Ovary (tissue), 9 donors: ENCODE data around the gene HLA-DOB. TPM values are rescaled to one million over a fixed set of nuclear protein-coding genes. Genes with fewer than 3 reads are reported as not detected.
"Not testable (repeated sequence)": the region's sequence is repeated elsewhere in the genome, so short reads cannot be mapped to it uniquely, and the experiment has no call there.

Experiments used
- DNase-seq, 5 donors: peaks; one replicate each; pipeline ENCODE4 v3.0.0-alpha.2; 2019 to 2020
- H3K27ac ChIP-seq, 2 donors: fragments of 200-600 bp; one replicate each; pipeline versions ENCODE4 v1.5.1 to v1.8.0; 2019 to 2022
- H3K27me3 ChIP-seq: fragments of 200-600 bp; one replicate; pipeline ENCODE4 v1.8.0; 2022
- H3K36me3 ChIP-seq: fragments of 200-600 bp; sonication (generic); one replicate; pipeline ENCODE4 v1.5.1; 2019
- H3K4me1 ChIP-seq: one replicate; pipeline ENCODE4 v1.8.1; 2013; ENCODE audit warnings: mild to moderate bottlenecking, moderate library complexity; ENCODE audit not compliant: insufficient read depth
- H3K4me3 ChIP-seq: fragments of 200-600 bp; sonication (generic); one replicate; pipeline ENCODE4 v1.5.1; 2017
- H3K9me3 ChIP-seq, 2 donors: fragments of 200-600 bp in 1 of 2; sonication (generic) in 1 of 2; one replicate each; pipeline versions ENCODE4 v1.5.1 to v1.8.1; 2013 to 2019; ENCODE audit warnings: mild to moderate bottlenecking in 1 of 2, moderate library complexity in 1 of 2
- EP300 ChIP-seq: sonication (generic); formaldehyde crosslinking; IDR thresholded peaks from one replicate; pipeline ENCODE4 v1.6.1; 2017; ENCODE audit warnings: antibody characterized with exemption
- POLR2A ChIP-seq: fragments of 450-650 bp; IDR thresholded peaks from one replicate; pipeline ENCODE4 v1.6.1; 2017; ENCODE audit warnings: antibody characterized with exemption, mild to moderate bottlenecking, moderate library complexity
- WGBS, 3 donors: extraction: QIAGEN DNeasy Blood & Tissue Kit in 1 of 3; methylation state at CpG; one replicate each; pipeline versions ENCODE4 v1.1.5 to v1.1.7; 2013 to 2017; 5-methylcytosine and 5-hydroxymethylcytosine counted together
- intact Hi-C, 4 donors: fragments of 100-400 bp; cut with DNase I; formaldehyde crosslinking; loops; one replicate each; pipeline versions ENCODE4 v1.11.0 to v1.15.1; 2022 to 2023
- polyA plus RNA-seq, 2 donors: library from polyadenylated mRNA; stranded (reverse); fragments of 200-250 nt in 1 of 2; fragments of 350-450 nt in 1 of 2; fragmentation: Illumina TruSeq in 1 of 2; extraction: RNeasy Lipid Tissue Mini Kit (QIAGEN cat#74804) in 1 of 2; gene quantifications; one replicate each; pipeline ENCODE4 v1.2.3, GENCODE V29; 2013 to 2014
- total RNA-seq, 7 donors: library from RNA; depleted of rRNA in 2 of 7; stranded (reverse); fragments of >200 nt in 2 of 7; fragmentation: NEBNext Ultra II Directional in 3 of 7; extraction: Animal tissue kit (Norgen Biotek cat#: 25700) in 3 of 7; gene quantifications; one replicate each; pipeline versions ENCODE4 v1.1.0 to v1.2.4, GENCODE V29; 2016 to 2023
- TF ChIP-seq, protein P1 (sequence below), 3 donors: fragments of 450-650 bp in 2 of 3; fragments of 200-600 bp in 1 of 3; IDR thresholded peaks; one replicate each; pipeline versions ENCODE4 v1.5.1 to v1.8.0; 2016 to 2022; ENCODE audit warnings: antibody characterized with exemption in 3 of 3, mild to moderate bottlenecking in 1 of 3
- donor health status: DM: no; HTN: no; CAD: no; lungs with moderate emphysema.
- donor health status: DM: no; HTN: no; CAD: no.
- donor health status: Bipolar disorder and iron deficiency.
- donor health status: DM: yes; HTN: yes; CAD: no.
- donor health status: DM: no; HTN: no; CAD: no.
- donor health status: DM: yes; HTN: yes; CAD: no.

HLA-DOB gene
- total and polyA plus RNA-seq, 9 donors: 0.24 to 4.6 (median 0.73) TPM; not detected in 1

DNA sequence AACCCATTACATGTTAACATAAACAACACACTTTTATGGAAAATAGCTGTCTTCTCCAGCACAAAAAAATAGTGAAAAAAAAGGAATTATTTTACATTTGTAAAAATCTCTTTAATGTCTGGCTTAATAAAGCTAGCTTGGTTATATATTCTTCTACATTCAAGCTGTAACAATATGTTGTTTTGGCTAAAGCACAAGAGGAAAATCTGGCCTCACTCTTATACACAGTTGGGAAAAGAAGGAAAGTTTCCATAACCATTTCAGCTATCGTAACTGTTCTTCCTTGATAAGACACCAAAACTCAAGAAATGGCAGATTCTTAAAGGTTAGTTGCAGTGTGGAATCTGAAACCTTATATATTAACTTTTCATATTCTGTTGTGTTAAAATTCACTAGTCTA lies 7.6 kb downstream of the HLA-DOB start:
- Histone ChIP-seq H3K27ac (no peak overlapping the region), H3K4me3 (no peak overlapping the region), H3K4me1 (no peaks in the 10 kb centered on the region), H3K9me3 (no peaks in the 10 kb centered on the region), H3K36me3 (no peaks in the 10 kb centered on the region), H3K27me3 (no peaks in the 10 kb centered on the region)
- 0 to 21% (median 17%) methylated on average over 1 of the region's 1 CpG for WGBS, 3 donors
- intact Hi-C loops: no loop called here
- DNase-seq: no peak
- no peak for TF ChIP-seq POLR2A
- TF ChIP-seq, protein P1, sequence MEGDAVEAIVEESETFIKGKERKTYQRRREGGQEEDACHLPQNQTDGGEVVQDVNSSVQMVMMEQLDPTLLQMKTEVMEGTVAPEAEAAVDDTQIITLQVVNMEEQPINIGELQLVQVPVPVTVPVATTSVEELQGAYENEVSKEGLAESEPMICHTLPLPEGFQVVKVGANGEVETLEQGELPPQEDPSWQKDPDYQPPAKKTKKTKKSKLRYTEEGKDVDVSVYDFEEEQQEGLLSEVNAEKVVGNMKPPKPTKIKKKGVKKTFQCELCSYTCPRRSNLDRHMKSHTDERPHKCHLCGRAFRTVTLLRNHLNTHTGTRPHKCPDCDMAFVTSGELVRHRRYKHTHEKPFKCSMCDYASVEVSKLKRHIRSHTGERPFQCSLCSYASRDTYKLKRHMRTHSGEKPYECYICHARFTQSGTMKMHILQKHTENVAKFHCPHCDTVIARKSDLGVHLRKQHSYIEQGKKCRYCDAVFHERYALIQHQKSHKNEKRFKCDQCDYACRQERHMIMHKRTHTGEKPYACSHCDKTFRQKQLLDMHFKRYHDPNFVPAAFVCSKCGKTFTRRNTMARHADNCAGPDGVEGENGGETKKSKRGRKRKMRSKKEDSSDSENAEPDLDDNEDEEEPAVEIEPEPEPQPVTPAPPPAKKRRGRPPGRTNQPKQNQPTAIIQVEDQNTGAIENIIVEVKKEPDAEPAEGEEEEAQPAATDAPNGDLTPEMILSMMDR (IDR thresholded peaks at IDR 0.05): no peak
- no peak for TF ChIP-seq EP300

DNA sequence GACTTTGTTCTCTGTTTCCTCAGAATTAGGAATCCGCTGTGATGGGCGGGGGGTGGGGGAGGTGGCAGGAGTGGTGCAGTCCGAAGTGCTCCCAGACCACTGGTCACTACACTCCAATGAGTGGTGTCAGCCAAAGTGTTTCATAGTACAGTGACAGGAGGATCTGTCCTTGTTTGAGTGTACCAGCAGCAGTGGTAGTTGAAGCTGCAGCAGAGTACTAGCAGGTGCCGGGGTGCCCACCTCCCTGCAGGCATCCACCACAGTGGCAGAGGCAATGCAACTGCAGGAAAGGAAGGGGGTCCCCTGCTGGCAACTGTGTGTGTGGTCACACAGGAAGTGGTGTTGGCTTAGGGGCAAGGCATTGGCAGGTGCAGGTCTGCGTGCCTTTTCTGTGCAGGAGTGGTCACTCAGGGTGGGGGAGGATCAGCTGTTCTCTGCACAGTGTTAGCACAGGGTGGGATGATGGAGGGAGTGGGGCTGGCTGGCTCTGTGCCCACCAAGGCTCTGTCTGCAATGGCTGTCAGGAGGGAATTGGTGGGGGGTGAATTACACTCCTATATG lies 9.7 kb downstream of the HLA-DOB start:
- H3K27me3 ChIP-seq: no peaks in the 10 kb centered on the region
- H3K27ac ChIP-seq: no peak overlapping the region
- WGBS, 3 donors: 64 to 73% (median 68%) methylated on average over 5 of the region's 5 CpGs
- no peak overlapping the region for H3K4me3 ChIP-seq
- no peaks in the 10 kb centered on the region for H3K4me1 ChIP-seq
- TF ChIP-seq POLR2A (no peak), EP300 (no peak)
- TF ChIP-seq, protein P1 (IDR thresholded peaks at IDR 0.05): no peak
- intact Hi-C loops: no loop called here
- DNase-seq: no peak
- no peaks in the 10 kb centered on the region for H3K36me3 ChIP-seq
- no peaks in the 10 kb centered on the region for H3K9me3 ChIP-seq

DNA sequence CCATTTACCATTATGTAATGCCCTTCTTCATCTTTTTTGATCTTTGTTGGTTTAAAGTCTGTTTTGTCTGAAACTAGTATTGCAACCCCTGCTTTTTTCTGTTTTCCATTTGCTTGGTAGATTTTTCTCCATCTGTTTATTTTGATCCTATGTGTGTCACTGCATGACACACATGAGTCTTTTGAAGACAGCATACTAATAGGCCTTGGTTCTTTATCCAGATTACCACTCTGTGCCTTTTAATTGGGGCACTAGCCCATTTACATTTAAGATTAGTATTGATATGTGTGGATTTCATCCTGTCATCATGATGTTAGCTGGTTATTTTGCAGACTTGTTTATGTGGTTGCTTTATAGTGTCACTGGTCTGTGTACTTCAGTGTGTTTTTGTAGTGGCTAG lies 11.4 kb downstream of the HLA-DOB start:
- H3K4me1 ChIP-seq, H3K27me3 ChIP-seq, H3K9me3 ChIP-seq, H3K27ac ChIP-seq, intact Hi-C loops, H3K36me3 ChIP-seq, DNase-seq, H3K4me3 ChIP-seq: not testable (repeated sequence)

DNA sequence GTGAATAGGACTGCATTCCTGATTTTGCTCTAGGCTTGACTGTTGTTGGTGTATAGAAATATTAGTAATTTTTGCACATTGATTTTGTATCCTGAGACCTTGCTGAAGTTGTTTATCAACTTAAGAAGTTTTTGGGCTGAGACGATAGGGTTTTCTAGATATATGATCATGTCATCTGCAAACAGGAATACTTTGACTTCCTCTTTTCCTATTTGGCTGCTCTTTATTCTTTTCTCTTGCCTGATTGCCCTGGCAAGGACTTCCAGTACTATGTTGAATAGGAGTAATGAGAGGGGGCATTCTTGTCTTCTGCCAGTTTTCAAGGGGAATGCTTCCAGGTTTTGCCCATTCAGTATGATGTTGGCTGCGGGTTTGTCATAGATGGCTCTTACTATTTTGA lies 13.4 kb downstream of the HLA-DOB start:
- Histone ChIP-seq H3K9me3 (no peaks in the 10 kb centered on the region), H3K4me1 (no peaks in the 10 kb centered on the region), H3K27ac (no peak overlapping the region), H3K27me3 (no peaks in the 10 kb centered on the region), H3K4me3 (no peak overlapping the region), H3K36me3 (no peaks in the 10 kb centered on the region)
- TF ChIP-seq, protein P1 (IDR thresholded peaks at IDR 0.05): no peak
- TF ChIP-seq POLR2A: no peak
- no peak for DNase-seq
- WGBS, 3 donors: 25 to 71% (median 63%) methylated on average over 2 of the region's 2 CpGs
- intact Hi-C loops: no loop called here

DNA sequence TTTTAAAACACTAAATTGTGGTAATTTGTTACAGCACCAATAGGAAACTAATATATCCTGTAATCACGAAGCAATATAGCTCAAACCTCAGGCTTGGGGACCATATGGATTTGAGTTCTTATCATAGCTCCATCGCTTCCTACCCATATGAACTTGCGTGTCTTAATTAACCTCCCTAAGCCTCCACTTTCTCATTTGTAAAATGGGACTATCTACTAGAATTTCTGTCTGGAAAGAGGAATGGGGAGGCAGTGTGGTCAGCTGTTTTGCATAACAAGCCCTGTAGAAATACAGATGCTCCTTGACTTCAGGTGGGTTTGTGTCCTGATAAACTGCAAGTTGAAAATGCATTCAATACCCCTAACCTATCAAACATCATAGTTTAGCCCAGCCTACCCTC lies 17.1 kb downstream of the HLA-DOB start:
- Histone ChIP-seq H3K4me1 (no peaks in the 10 kb centered on the region), H3K9me3 (no peaks in the 10 kb centered on the region), H3K27ac (no peak overlapping the region), H3K36me3 (no peaks in the 10 kb centered on the region), H3K4me3 (no peak overlapping the region), H3K27me3 (no peaks in the 10 kb centered on the region)
- no peak for DNase-seq
- WGBS, 3 donors: 76 to 95% (median 92%) methylated on average over 3 of the region's 3 CpGs
- intact Hi-C loops: loop anchor here in 3 of 4 donors (5.0 to 10.0 kb wide), 2 partner anchors 385 to 1822 kb away; no protein-coding TSS in a partner anchor
- TF ChIP-seq, protein P1 (IDR thresholded peaks at IDR 0.05): no peak
- no peak for TF ChIP-seq EP300
- no peak for TF ChIP-seq POLR2A
